ENCODE data around the gene SLC22A31.

The SLC22A31 gene

GRCh38 chr16:89155851-89156739 lies 44.2 kb downstream of the SLC22A31 start:
- TF ChIP-seq CTCF (IDR thresholded peaks at IDR 0.05; ENCODE audit: low read length, missing control alignments) = no peak
- DNase-seq (ENCODE audit: low read depth) = no peak
- H3K4me3 ChIP-seq (replicated peaks; ENCODE audit: low read depth, low read length) = no peak overlapping the region

- no peak for TF ChIP-seq CTCF (IDR thresholded peaks at IDR 0.05; ENCODE audit: low read length, missing control alignments)
- peak; percentile 83 for DNase-seq (ENCODE audit: low read depth)
- no peak overlapping the region for H3K4me3 ChIP-seq (replicated peaks; ENCODE audit: low read depth, low read length)
Measured at GRCh38 chr16:89155184-89155679, 45.1 kb downstream of the SLC22A31 start.

- DNase-seq (ENCODE audit: low read depth) = no peak
- TF ChIP-seq CTCF (IDR thresholded peaks at IDR 0.05; ENCODE audit: low read length, missing control alignments) = no peak
- no peak overlapping the region for H3K4me3 ChIP-seq (replicated peaks; ENCODE audit: low read depth, low read length)
Measured at GRCh38 chr16:89154390-89155183, 45.8 kb downstream of the SLC22A31 start.

- no peak overlapping the region for H3K4me3 ChIP-seq (replicated peaks; ENCODE audit: low read depth, low read length)
- DNase-seq (ENCODE audit: low read depth) = no peak
- no peak for TF ChIP-seq CTCF (IDR thresholded peaks at IDR 0.05; ENCODE audit: low read length, missing control alignments)
Measured at GRCh38 chr16:89153848-89154271, 46.5 kb downstream of the SLC22A31 start.

GRCh38 chr16:89152831-89153700 lies 47.3 kb downstream of the SLC22A31 start:
- H3K4me3 ChIP-seq (replicated peaks; ENCODE audit: low read depth, low read length) = no peak overlapping the region
- DNase-seq (ENCODE audit: low read depth) = no peak
- TF ChIP-seq CTCF (IDR thresholded peaks at IDR 0.05; ENCODE audit: low read length, missing control alignments) = no peak

GRCh38 chr16:89150981-89151380 lies 49.4 kb downstream of the SLC22A31 start:
- no peak for DNase-seq (ENCODE audit: low read depth)
- no peak for TF ChIP-seq CTCF (IDR thresholded peaks at IDR 0.05; ENCODE audit: low read length, missing control alignments)
- no peak overlapping the region for H3K4me3 ChIP-seq (replicated peaks; ENCODE audit: low read depth, low read length)
